ENCODE measurements around the gene ZNF746. TPM values are rescaled to one million over a fixed set of nuclear protein-coding genes. Genes with fewer than 3 reads are reported as not detected.

The ZNF746 gene
- total RNA-seq, 3 donors from 2014 or later = 23.5 to 27.5 (median 23.7) TPM

DNA sequence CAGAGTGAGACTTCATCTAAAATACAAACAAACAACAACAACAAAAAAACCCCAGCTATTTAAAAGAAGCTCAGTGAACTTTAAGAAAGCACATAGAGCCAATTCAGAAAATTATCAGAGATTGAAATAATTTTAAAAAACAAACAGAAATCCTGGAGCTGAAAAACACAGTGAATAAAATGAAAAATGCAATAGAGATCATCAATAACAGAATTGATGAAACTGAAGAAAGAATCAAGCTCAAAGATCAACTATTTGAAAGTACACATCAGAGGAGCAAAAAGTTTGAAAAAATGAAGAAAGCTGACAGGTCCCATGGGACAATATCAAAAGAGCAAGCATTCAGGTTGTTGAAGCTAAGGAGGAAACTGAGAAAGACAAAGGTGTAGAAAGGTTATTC is 12.2 kb upstream of the ZNF746 start:
- H3K4me1 ChIP-seq = no peaks in the 10 kb centered on the region
- no peak for TF ChIP-seq POLR2AphosphoS5 (IDR thresholded peaks at IDR 0.05)
- no peak for DNase-seq (ENCODE audit: low spot score in 2 of 2)
- H3K36me3 ChIP-seq = no peaks in the 10 kb centered on the region
- no peaks in the 10 kb centered on the region for H3K27me3 ChIP-seq
- no peak overlapping the region for H3K4me3 ChIP-seq
- no peak overlapping the region for H3K27ac ChIP-seq
- H3K9me3 ChIP-seq = peaks cover 27 to 57% of the 10 kb centered on the region in 2 donors
- intact Hi-C loops (cut with DNase I; ENCODE audit: low total_unique reads) = no loop called here

DNA sequence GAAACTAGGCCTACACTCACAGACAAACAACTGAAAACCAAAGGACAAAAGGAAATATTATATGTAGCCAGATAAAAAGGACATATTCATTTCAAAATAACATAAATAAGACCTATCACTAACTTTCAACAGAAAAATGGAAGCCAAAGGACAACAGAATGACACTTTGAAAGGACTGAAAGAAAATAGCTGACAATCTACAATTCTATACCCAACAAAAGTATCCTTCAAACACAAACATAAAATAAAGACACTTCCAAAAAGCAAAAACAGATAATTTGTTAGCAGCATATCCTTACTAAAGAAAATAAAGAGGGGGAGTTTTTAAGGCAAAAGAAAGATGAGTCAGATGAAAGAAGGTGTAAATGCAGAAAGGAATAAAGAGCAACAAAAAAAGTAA is 7.9 kb upstream of the ZNF746 start:
- Histone ChIP-seq H3K27me3 (no peaks in the 10 kb centered on the region), H3K9me3 (peaks cover 24 to 33% of the 10 kb centered on the region in 2 donors), H3K4me3 (no peak overlapping the region), H3K27ac (no peak overlapping the region), H3K36me3 (no peaks in the 10 kb centered on the region), H3K4me1 (no peaks in the 10 kb centered on the region)
- TF ChIP-seq POLR2A (IDR thresholded peaks at IDR 0.05) (no peak), POLR2AphosphoS5 (IDR thresholded peaks at IDR 0.05) (no peak), CTCF (IDR thresholded peaks at IDR 0.05) (no peak)
- no peak for DNase-seq (ENCODE audit: low spot score in 2 of 2)
- intact Hi-C loops (cut with DNase I; ENCODE audit: low total_unique reads) = no loop called here

DNA sequence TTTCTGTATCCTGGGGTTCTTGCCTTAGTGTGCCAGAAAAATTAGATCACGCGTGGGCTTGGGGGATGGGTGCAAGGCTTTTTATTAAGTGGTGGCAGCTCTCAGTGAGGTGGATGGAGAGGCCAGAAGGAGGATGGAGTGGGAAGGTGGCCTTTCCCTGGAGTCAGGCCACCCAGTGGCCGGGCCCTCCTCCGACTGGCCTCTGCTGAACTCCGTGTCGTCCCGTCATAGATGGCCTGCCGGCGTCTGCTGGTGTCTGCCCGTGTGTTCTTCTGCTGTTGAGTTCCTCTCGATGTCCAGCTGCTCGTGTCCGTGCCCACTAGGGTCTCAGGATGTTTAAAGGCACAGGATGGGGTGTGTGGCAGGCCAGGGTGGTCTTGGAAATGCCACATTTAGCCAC is 4.0 kb upstream of the ZNF746 start:
- no peak for DNase-seq (ENCODE audit: low spot score in 2 of 2)
- TF ChIP-seq POLR2A (IDR thresholded peaks at IDR 0.05) = no peak
- no peak for TF ChIP-seq CTCF (IDR thresholded peaks at IDR 0.05)
- no peak for TF ChIP-seq POLR2AphosphoS5 (IDR thresholded peaks at IDR 0.05)
- Histone ChIP-seq H3K4me1 (no peaks in the 10 kb centered on the region), H3K36me3 (no peaks in the 10 kb centered on the region), H3K27ac (no peak overlapping the region), H3K27me3 (no peaks in the 10 kb centered on the region), H3K9me3 (peaks cover 6 to 13% of the 10 kb centered on the region in 2 donors), H3K4me3 (no peak overlapping the region)
- intact Hi-C loops (cut with DNase I; ENCODE audit: low total_unique reads) = no loop called here

DNA sequence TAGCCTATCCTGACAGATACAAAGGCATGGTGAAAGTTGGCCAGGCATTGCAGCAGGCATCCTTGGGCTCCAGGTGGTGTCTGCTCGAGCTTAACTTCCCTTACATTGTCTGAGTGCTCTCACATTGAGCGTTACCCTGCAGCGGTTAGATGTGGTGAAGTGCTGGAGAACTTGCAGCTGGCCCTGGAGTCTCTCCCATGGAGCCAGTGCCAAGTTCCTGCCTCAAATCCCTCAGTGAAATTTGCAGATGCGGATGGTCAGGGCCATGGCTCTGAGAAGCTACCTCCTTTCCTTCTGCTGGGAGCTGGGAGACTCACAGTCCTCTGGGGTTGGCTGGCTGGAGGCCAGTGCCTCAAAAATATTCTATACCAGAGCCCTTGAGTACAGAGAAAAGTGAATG is 3.3 kb upstream of the ZNF746 start:
- H3K27me3 ChIP-seq = no peaks in the 10 kb centered on the region
- TF ChIP-seq POLR2AphosphoS5 (IDR thresholded peaks at IDR 0.05) = no peak
- no peak for TF ChIP-seq CTCF (IDR thresholded peaks at IDR 0.05)
- no peak for TF ChIP-seq POLR2A (IDR thresholded peaks at IDR 0.05)
- H3K27ac ChIP-seq = no peak overlapping the region
- intact Hi-C loops (cut with DNase I; ENCODE audit: low total_unique reads) = no loop called here
- H3K4me1 ChIP-seq = peaks cover 0 to 3% of the 10 kb centered on the region in 2 donors
- no peak overlapping the region for H3K4me3 ChIP-seq
- H3K36me3 ChIP-seq = no peaks in the 10 kb centered on the region
- no peak for DNase-seq (ENCODE audit: low spot score in 2 of 2)
- H3K9me3 ChIP-seq = peaks cover under 1 to 8% of the 10 kb centered on the region in 2 donors

DNA sequence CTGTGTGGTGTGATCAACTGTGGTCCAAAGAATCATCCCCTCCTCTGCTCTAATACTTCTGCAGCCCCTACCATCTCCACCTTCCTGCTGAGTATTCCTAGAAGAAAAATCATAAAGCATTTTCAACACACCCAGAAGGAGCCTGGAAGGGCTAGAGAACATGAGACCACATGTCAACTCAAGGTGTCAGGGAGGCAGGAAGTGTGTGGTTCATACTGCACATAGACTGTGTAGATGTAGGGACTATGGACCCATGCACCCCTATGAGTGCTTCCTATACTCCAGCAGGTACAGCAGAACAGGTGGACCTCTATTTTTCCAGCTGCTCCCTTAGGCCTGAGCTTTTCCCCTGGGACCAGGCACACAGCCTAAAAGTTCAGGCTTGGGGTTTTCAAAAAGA is 2.6 kb upstream of the ZNF746 start:
- Histone ChIP-seq H3K9me3 (peaks cover 0 to under 1% of the 10 kb centered on the region in 2 donors), H3K27ac (no peak overlapping the region), H3K4me1 (peaks cover 0 to 6% of the 10 kb centered on the region in 2 donors), H3K36me3 (no peaks in the 10 kb centered on the region), H3K27me3 (no peaks in the 10 kb centered on the region), H3K4me3 (no peak overlapping the region)
- TF ChIP-seq CTCF (IDR thresholded peaks at IDR 0.05) (no peak), POLR2AphosphoS5 (IDR thresholded peaks at IDR 0.05) (no peak), POLR2A (IDR thresholded peaks at IDR 0.05) (no peak)
- DNase-seq (ENCODE audit: low spot score in 2 of 2) = no peak
- intact Hi-C loops (cut with DNase I; ENCODE audit: low total_unique reads) = no loop called here

- intact Hi-C loops (cut with DNase I; ENCODE audit: low total_unique reads) = no loop called here
- TF ChIP-seq POLR2AphosphoS5 (IDR thresholded peaks at IDR 0.05) = no peak
- no peak for TF ChIP-seq POLR2A (IDR thresholded peaks at IDR 0.05)
- no peak for TF ChIP-seq CTCF (IDR thresholded peaks at IDR 0.05)
- no peaks in the 10 kb centered on the region for H3K9me3 ChIP-seq
- no peaks in the 10 kb centered on the region for H3K27me3 ChIP-seq
- no peak overlapping the region for H3K4me3 ChIP-seq
- no peaks in the 10 kb centered on the region for H3K36me3 ChIP-seq
- peaks cover 0 to 6% of the 10 kb centered on the region in 2 donors for H3K4me1 ChIP-seq
- no peak for DNase-seq (ENCODE audit: low spot score in 2 of 2)
- no peak overlapping the region for H3K27ac ChIP-seq
These were observed 1.2 kb upstream of the ZNF746 start for GRCh38 chr7:149498811-149499210.

Data from breast epithelium (tissue), 4 donors.